Neutrophil (primary cell): ENCODE measurements around the gene MEGF11.

Experiments
- H3K27ac ChIP-seq: fragments of 200-600 bp; sonication (generic); 2 replicates; pipeline ENCODE4 v1.5.1; 2016; ENCODE audit warnings: mild to moderate bottlenecking, moderate library complexity
- H3K27me3 ChIP-seq: fragments of 200-600 bp; sonication (generic); 2 replicates; pipeline ENCODE4 v1.6.0; 2016; ENCODE audit warnings: mild to moderate bottlenecking
- H3K36me3 ChIP-seq: fragments of 200-600 bp; sonication (generic); 2 replicates; pipeline ENCODE4 v1.5.1; 2017
- H3K4me1 ChIP-seq, 2 experiments: fragments of 200-600 bp in 1 of 2; sonication (generic) in 1 of 2; 1 replicate in 1 of 2; 2 replicates in 1 of 2; pipeline versions ENCODE4 v1.5.1 to v1.6.1; 2013 to 2016; ENCODE audit warnings: low read depth in 1 of 2, low read length in 1 of 2, mild to moderate bottlenecking in 1 of 2, moderate library complexity in 1 of 2; ENCODE audit not compliant: control insufficient read depth in 1 of 2, insufficient read depth in 1 of 2
- H3K4me3 ChIP-seq, 2 experiments: fragments of 200-600 bp in 1 of 2; sonication (generic) in 1 of 2; 1 replicate in 1 of 2; 2 replicates in 1 of 2; pipeline ENCODE4 v1.5.1; 2013 to 2016; ENCODE audit warnings: low read depth in 1 of 2, low read length in 1 of 2, mild to moderate bottlenecking in 1 of 2, moderate library complexity in 1 of 2
- H3K9me3 ChIP-seq: fragments of 200-600 bp; sonication (generic); 2 replicates; pipeline ENCODE4 v1.5.1; 2016
- CTCF ChIP-seq: fragments of 200-600 bp; sonication (generic); IDR thresholded peaks from 2 replicates; pipeline ENCODE4 v1.5.1; 2016; ENCODE audit warnings: antibody characterized with exemption

The MEGF11 gene

DNA sequence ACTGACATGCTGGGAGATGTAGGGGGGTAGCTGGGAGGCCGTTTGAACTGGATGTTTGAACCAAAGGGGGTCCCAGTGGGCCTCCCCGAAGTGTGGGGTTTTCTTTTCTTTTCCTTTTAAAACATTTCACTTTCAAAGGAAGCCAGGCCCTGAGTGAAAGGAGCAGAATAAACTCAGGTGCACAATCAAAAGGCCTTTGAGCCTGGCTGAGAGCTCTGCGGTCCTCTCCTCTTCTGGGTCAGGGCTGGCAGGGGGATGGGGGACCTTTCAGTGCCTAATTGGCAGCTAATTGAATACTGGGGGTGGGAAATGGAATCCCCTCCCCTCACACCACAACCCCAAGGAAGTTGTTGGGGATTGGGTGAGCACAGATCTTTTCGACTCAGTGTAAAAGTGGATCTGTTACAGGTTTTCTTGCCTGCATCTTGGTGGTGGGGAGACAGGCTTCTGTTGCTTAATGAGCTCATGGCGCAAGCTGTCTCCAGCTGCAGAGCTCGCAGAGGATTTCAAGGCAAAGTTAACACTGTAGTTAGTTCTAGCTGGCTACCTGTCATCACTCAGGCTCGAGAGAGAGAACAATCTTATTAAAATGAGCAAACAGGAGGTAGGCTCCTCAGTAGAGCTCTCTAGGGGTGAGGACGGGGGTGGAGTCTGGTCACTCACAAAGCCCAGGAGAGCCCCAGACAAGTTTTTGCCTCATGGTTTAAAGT is 251.7 kb downstream of the MEGF11 start:
- H3K4me1 ChIP-seq, result no peaks in the 10 kb centered on the region
- no peaks in the 10 kb centered on the region for H3K36me3 ChIP-seq
- H3K27ac ChIP-seq, result no peak overlapping the region
- TF ChIP-seq CTCF, result no peak
- no peaks in the 10 kb centered on the region for H3K9me3 ChIP-seq
- peaks cover 48% of the 10 kb centered on the region for H3K27me3 ChIP-seq
- H3K4me3 ChIP-seq, result no peak overlapping the region

- no peak overlapping the region for H3K27ac ChIP-seq
- no peak for TF ChIP-seq CTCF
- no peaks in the 10 kb centered on the region for H3K36me3 ChIP-seq
- no peaks in the 10 kb centered on the region for H3K9me3 ChIP-seq
- no peaks in the 10 kb centered on the region for H3K4me1 ChIP-seq
- H3K4me3 ChIP-seq, result no peak overlapping the region
- H3K27me3 ChIP-seq, result peaks cover 48% of the 10 kb centered on the region
These were observed 252.5 kb downstream of the MEGF11 start for GRCh38 chr15:66001042-66001441.

DNA sequence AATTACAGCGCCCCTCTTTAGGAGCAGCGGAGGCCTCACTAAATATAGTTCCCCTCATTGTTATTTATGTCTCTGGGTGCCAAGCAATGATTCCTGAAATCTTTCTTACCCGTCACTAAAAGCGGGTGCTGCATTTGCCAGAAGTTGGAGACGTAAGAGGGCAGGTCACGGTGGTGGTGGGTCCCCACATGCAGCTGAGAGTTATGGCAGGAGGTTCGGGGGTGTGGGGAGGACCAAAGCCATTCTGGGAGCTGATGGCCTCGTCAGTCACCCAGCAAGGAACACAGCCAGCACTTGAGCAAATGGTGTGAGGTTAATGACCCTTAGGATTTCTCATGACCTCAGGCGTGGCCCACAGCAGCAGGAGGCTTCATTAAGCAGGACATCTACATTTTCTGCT is 255.1 kb downstream of the MEGF11 start:
- Histone ChIP-seq H3K9me3 (no peaks in the 10 kb centered on the region), H3K4me3 (no peak overlapping the region), H3K36me3 (no peaks in the 10 kb centered on the region), H3K4me1 (no peaks in the 10 kb centered on the region), H3K27ac (no peak overlapping the region), H3K27me3 (peaks cover 73% of the 10 kb centered on the region)
- TF ChIP-seq CTCF, result no peak

DNA sequence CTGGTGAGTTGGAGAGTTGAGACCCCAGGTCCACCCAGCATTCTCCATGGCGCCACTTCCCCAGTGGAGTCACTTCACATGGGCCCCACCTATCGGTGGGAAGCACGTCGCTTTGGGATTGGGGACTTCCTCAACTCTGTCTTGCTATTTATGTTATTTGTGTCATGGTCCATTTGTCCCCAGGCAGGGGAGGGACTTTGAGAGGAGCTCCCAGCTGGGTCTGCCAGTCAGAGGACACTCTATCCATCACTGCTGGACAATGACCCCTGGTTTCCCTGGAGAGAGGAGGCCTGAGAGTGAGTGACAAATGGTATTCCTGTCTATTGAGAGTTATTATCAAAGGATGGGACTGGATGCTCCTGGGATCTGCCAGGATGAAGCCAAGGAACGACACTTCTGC is 256.6 kb downstream of the MEGF11 start:
- Histone ChIP-seq H3K27ac (no peak overlapping the region), H3K27me3 (peaks cover 82% of the 10 kb centered on the region), H3K9me3 (no peaks in the 10 kb centered on the region), H3K4me1 (no peaks in the 10 kb centered on the region), H3K36me3 (no peaks in the 10 kb centered on the region), H3K4me3 (no peak overlapping the region)
- TF ChIP-seq CTCF, result no peak

DNA sequence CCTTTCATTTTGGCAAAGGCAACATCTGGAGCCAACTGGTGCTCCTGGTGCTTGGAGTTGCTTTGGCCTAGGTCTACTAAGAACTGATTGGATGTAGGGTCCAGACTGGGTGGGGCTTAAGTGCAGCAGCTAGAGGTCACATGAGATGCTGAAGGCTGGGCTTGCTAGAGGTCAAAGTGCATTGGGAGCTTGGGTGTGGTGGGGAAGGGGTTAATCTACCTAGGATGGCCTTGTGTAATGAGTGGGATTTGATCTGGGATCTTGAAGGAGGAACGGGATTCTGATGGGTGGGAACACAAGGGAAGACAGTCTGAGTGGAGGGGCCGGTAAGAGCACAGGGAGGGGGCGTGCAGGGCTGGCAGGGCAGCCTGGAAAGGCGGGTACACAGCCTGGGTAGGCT is 258.7 kb downstream of the MEGF11 start:
- TF ChIP-seq CTCF, result no peak
- Histone ChIP-seq H3K4me3 (no peak overlapping the region), H3K27me3 (peaks cover 84% of the 10 kb centered on the region), H3K36me3 (no peaks in the 10 kb centered on the region), H3K27ac (no peak overlapping the region), H3K4me1 (no peaks in the 10 kb centered on the region), H3K9me3 (no peaks in the 10 kb centered on the region)
